Epithelial cell of proximal tubule (primary cell): ENCODE measurements around the gene UBA1. TPM values are rescaled to one million over a fixed set of nuclear protein-coding genes. Genes with fewer than 3 reads are reported as not detected.
A peak's percentile ranks its signal among the peaks of the same experiment; 100 is the strongest.

Experiments
- DNase-seq: peaks from one replicate; pipeline ENCODE4 v3.0.0-alpha.2; 2011; ENCODE audit warnings: low read depth
- H3K4me3 ChIP-seq: 2 replicates; pipeline ENCODE4 v1.5.1; 2011; ENCODE audit warnings: low read depth, mild to moderate bottlenecking, low read length
- total RNA-seq: library from RNA; depleted of rRNA; stranded (reverse); fragments of >200 nt; gene quantifications from 2 replicates; pipeline ENCODE4 v1.2.3, GENCODE V29; 2015
- TF ChIP-seq, protein P1 (sequence below): conservative IDR thresholded peaks from 2 replicates; pipeline ENCODE4 v1.5.1; 2012; ENCODE audit warnings: low read depth, mild to moderate bottlenecking, low read length

UBA1 gene
- total RNA-seq, 1 donor from 2014 or later: 161 TPM

DNA sequence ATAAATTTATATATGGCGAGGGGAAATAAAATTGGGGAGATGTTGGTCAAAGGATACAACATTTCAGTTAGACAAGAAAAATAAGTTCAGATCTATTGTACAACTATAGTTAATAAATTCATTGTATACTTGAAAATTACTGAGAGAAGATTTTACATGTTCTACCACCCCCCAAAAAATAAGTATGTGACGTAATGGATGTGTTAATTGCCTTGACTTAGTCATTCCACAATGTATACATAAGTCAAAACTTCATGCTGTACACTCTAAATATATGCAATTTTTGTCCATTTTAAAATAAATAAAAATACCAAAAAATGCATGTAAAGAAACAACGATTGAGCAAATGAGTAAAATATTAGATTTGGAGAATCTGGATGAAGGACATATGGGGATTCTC, 41.0 kb downstream of the UBA1 start:
- DNase-seq: no peak
- peak overlapping the region; percentile 68 for H3K4me3 ChIP-seq
- TF ChIP-seq, protein P1, sequence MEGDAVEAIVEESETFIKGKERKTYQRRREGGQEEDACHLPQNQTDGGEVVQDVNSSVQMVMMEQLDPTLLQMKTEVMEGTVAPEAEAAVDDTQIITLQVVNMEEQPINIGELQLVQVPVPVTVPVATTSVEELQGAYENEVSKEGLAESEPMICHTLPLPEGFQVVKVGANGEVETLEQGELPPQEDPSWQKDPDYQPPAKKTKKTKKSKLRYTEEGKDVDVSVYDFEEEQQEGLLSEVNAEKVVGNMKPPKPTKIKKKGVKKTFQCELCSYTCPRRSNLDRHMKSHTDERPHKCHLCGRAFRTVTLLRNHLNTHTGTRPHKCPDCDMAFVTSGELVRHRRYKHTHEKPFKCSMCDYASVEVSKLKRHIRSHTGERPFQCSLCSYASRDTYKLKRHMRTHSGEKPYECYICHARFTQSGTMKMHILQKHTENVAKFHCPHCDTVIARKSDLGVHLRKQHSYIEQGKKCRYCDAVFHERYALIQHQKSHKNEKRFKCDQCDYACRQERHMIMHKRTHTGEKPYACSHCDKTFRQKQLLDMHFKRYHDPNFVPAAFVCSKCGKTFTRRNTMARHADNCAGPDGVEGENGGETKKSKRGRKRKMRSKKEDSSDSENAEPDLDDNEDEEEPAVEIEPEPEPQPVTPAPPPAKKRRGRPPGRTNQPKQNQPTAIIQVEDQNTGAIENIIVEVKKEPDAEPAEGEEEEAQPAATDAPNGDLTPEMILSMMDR: no peak

DNA sequence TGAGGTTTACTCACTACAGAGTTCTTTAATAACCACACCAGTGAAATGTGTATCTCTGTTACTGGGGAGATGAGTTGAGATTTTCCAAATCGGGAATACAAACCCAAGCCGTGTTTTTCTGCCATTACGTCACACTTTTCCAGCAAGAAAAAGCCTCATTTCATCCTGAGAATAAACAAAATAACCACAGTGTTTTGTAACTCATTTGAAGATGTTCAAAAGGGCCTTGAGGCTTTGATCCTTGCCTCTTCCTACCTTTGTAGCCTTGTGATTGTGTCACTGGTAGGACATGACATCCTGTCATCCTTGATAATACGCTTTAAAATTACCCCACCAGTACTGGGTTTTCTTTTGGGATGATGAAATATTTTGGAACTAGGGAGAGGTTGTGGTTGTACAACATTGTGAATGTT, 42.1 kb downstream of the UBA1 start:
- TF ChIP-seq, protein P1: no peak
- no peak overlapping the region for H3K4me3 ChIP-seq
- no peak for DNase-seq

DNA sequence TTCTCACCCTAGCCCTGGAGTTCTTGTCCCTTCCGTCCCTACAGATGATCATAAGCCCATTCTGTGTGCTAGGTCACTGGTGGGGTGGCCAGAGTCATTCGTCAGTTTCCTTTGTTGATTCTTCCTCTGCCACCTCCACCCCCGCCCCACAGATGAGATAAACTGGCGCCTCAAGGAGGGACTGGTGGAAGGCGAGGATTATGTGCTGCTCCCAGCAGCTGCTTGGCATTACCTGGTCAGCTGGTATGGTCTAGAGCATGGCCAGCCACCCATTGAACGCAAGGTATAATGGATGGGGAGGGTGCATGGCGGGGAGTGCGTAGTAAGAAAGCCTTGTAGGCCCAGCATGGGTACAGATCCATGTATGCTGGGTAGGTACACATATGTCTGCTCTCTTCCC, 45.6 kb downstream of the UBA1 start:
- DNase-seq: no peak
- H3K4me3 ChIP-seq: no peak overlapping the region
- TF ChIP-seq, protein P1: no peak

DNA sequence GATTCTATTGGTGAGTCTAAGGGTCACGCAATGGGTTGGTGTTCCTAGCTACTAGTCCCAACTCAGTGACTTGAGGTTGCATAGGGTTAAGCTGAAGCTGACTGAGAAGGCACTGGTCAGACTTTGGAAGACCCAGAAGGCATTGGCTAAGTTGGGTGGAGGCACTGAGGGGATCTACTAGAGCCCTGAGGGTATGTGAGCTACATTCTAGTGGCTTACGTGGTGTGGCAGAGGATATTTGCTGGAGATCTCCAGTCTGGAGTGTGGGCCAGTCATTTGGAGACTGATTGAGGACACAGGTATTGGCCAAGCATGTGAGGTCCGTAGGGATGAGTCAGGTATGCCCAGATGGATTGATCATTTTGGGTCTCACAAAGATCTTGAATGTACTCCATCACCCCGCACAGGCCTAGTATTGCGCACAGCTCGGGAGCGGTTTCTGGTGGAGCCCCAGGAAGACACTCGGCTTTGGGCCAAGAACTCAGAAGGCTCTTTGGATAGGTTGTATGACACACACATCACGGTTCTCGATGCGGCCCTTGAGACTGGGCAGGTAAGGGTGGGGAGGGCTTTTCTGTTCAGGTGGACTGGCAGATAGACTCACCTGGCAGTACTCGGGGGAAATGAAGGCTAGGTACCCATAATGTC, 46.4 kb downstream of the UBA1 start:
- DNase-seq: no peak
- TF ChIP-seq, protein P1: no peak
- H3K4me3 ChIP-seq: no peak overlapping the region

DNA sequence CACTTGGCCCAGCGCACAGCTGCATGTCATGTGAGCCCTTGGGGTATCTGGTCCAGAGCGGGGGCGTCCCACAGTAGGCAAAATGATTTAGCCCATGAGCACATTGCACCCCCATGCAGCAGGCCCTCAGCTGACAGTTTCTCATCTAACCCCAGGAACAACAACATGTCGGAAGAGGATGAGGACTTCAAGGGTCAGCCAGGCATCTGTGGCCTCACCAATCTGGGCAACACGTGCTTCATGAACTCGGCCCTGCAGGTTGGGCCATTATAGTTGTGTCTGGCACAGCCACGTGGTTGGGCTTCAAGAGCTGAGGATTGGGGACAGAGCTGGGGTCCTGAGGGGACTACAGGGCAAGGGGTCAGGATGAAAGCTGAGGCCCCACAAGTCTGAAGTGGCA, 47.0 kb downstream of the UBA1 start:
- TF ChIP-seq, protein P1: no peak
- no peak for DNase-seq
- H3K4me3 ChIP-seq: no peak overlapping the region

DNA sequence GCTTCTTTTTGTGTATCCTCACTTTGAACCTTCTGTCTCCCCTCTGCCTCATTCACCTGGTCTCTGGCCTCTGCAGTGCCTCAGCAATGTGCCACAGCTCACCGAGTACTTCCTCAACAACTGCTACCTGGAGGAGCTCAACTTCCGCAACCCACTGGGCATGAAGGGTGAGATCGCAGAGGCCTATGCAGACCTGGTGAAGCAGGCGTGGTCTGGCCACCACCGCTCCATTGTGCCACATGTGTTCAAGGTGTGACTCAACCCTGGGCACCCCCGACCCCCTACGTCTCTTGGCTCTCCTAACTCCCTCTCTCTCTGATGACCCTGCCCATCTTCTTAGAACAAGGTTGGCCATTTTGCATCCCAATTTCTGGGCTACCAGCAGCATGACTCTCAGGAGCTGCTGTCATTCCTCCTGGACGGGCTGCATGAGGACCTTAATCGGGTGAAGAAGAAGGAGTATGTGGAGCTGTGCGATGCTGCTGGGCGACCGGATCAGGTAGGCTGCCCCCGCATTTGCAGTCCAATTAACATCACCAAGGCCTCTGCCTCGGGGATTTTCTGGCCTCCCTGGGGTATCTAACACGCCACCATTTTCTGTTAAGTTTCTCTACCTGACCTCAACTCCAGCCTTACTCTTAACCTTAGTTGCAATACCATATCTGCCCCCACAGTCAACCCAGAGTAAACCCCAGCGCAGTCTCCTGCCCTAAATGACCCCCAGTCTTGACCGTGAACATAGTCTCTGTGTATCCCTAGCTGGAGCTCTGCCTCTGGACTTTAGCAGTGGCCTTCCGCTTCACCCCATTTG, 47.8 kb downstream of the UBA1 start:
- no peak for DNase-seq
- TF ChIP-seq, protein P1: no peak
- H3K4me3 ChIP-seq: no peak overlapping the region
